ENCODE results near the gene PIEZO1. TPM values are rescaled to one million over a fixed set of nuclear protein-coding genes. Genes with fewer than 3 reads are reported as not detected.
A peak's percentile ranks its signal among the peaks of the same experiment; 100 is the strongest.

Gene PIEZO1
- polyA plus RNA-seq, 1 experiment: 47.0 TPM

GRCh38 chr16:88687676-88688012, 97.4 kb downstream of the PIEZO1 start:
- ChIA-PET CTCF (no interaction called here), POLR2A (interaction anchor here (0.6 kb wide), 1 partner anchor 28 kb away, joined by 3 read pairs; no protein-coding TSS in a partner anchor)
- no peak overlapping the region for H3K4me3 ChIP-seq (ENCODE audit: low read depth, low read length)
- H3K9me3 ChIP-seq (ENCODE audit: control insufficient read depth, insufficient read depth, low read length): no peaks in the 10 kb centered on the region; the same call in 1 of the 2 replicates
- no peak for DNase-seq (ENCODE audit: low read depth, low spot score)
- TF ChIP-seq CTCF (IDR thresholded peaks at IDR 0.05; ENCODE audit: low read depth, low read length): no peak
- no peak overlapping the region for H3K27ac ChIP-seq (ENCODE audit: low read depth, low read length)
- H3K27me3 ChIP-seq (ENCODE audit: control insufficient read depth, insufficient read depth, low read length): peaks cover 31% of the 10 kb centered on the region

DNA sequence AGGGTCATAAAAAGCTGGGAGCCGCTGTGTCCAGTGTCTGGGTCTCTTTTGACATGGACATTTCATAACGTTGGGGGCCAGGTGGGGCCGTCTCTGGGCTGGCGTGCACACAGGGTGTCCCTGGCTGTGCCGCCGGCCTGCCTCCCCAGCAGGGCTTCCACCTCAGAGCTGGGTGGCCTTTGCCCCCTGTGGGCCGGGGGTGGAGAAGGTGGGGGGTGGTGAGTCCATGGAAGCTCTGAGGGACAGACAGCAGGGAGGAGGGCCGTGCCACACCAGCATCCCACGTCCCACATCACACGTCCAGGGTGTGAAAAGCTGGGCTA, 97.8 kb downstream of the PIEZO1 start:
- H3K27ac ChIP-seq (ENCODE audit: low read depth, low read length): no peak overlapping the region
- H3K27me3 ChIP-seq (ENCODE audit: control insufficient read depth, insufficient read depth, low read length): peaks cover 31% of the 10 kb centered on the region
- DNase-seq (ENCODE audit: low read depth, low spot score): no peak
- H3K9me3 ChIP-seq (ENCODE audit: control insufficient read depth, insufficient read depth, low read length): no peaks in the 10 kb centered on the region; the same call in 1 of the 2 replicates
- no peak for TF ChIP-seq CTCF (IDR thresholded peaks at IDR 0.05; ENCODE audit: low read depth, low read length)
- no peak overlapping the region for H3K4me3 ChIP-seq (ENCODE audit: low read depth, low read length)
- ChIA-PET CTCF (no interaction called here), POLR2A (interaction anchor here (0.5 to 1.1 kb wide), 2 partner anchors 18 to 78 kb away, joined by 4 read pairs; no protein-coding TSS in a partner anchor)

- ChIA-PET CTCF (no interaction called here), POLR2A (interaction anchor here (0.5 to 1.1 kb wide), 2 partner anchors 19 to 79 kb away, joined by 4 read pairs; no protein-coding TSS in a partner anchor)
- peaks cover 33% of the 10 kb centered on the region for H3K27me3 ChIP-seq (ENCODE audit: control insufficient read depth, insufficient read depth, low read length)
- no peak within 1 kb of the TSS for H3K27ac ChIP-seq (ENCODE audit: low read depth, low read length)
- H3K9me3 ChIP-seq (ENCODE audit: control insufficient read depth, insufficient read depth, low read length): no peaks in the 10 kb centered on the region; the same call in 1 of the 2 replicates
- H3K4me3 ChIP-seq (ENCODE audit: low read depth, low read length): peak within 1 kb of the TSS; percentile 53
- no peak for DNase-seq (ENCODE audit: low read depth, low spot score)
- no peak for TF ChIP-seq CTCF (IDR thresholded peaks at IDR 0.05; ENCODE audit: low read depth, low read length)
These were observed 98.4 kb downstream of the PIEZO1 start, which contains the start of gene SNAI3 for GRCh38 chr16:88686439-88687253. SNAI3 (minus strand) TSS chr16:88686507; CDS start chr16:88686406, 101 bp downstream.

DNA sequence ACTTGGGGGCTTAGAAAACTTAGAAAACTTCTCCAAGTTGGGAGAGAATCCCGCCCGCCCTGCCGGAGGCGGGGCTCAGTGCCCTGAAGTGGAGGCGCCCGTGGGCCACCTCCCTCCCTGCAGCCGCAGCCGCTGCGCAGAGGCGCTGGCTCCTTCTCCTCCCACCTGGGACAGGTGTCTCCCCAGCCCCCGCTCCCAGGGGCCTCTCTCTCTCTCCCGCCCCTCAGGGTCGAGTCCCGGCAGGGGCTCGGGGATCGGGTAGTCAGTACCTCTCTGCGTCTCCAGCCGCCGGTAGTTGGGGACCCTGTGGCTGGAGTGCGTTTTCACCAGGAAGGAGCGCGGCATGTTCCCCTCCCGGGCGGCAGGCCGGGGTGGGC, 99.0 kb downstream of the PIEZO1 start:
- peak overlapping the region; percentile 53 for H3K4me3 ChIP-seq (ENCODE audit: low read depth, low read length)
- no peaks in the 10 kb centered on the region; the same call in 1 of the 2 replicates for H3K9me3 ChIP-seq (ENCODE audit: control insufficient read depth, insufficient read depth, low read length)
- no peak for TF ChIP-seq CTCF (IDR thresholded peaks at IDR 0.05; ENCODE audit: low read depth, low read length)
- H3K27ac ChIP-seq (ENCODE audit: low read depth, low read length): no peak overlapping the region
- ChIA-PET POLR2A (interaction anchor here (1.1 kb wide), 1 partner anchor 19 kb away, joined by 4 read pairs; no protein-coding TSS in a partner anchor), CTCF (interaction anchor here (0.6 kb wide), 1 partner anchor 85 kb away, joined by 4 read pairs; no protein-coding TSS in a partner anchor)
- DNase-seq (ENCODE audit: low read depth, low spot score): no peak
- H3K27me3 ChIP-seq (ENCODE audit: control insufficient read depth, insufficient read depth, low read length): peaks cover 29% of the 10 kb centered on the region
